Fibroblast of villous mesenchyme (primary cell): ENCODE results near the gene CD151. TPM values are rescaled to one million over a fixed set of nuclear protein-coding genes. Genes with fewer than 3 reads are reported as not detected.

ENCODE experiments used
- DNase-seq: peaks from one replicate; pipeline ENCODE4 v3.0.0-alpha.2; 2010; ENCODE audit warnings: low read depth
- H3K4me3 ChIP-seq: 2 replicates; pipeline ENCODE4 v1.5.1; 2011; ENCODE audit warnings: low read depth, mild to moderate bottlenecking, low read length
- total RNA-seq: library from RNA; depleted of rRNA; stranded (reverse); fragments of >200 nt; gene quantifications from 2 replicates; pipeline ENCODE4 v1.2.3, GENCODE V29; 2012
- TF ChIP-seq, protein P1 (sequence below): IDR thresholded peaks from 2 replicates; pipeline ENCODE4 v1.5.1; 2012; ENCODE audit warnings: low read depth, mild to moderate bottlenecking, low read length; ENCODE audit not compliant: insufficient read depth

Gene CD151
- total RNA-seq, 1 donor = 218 TPM

DNA sequence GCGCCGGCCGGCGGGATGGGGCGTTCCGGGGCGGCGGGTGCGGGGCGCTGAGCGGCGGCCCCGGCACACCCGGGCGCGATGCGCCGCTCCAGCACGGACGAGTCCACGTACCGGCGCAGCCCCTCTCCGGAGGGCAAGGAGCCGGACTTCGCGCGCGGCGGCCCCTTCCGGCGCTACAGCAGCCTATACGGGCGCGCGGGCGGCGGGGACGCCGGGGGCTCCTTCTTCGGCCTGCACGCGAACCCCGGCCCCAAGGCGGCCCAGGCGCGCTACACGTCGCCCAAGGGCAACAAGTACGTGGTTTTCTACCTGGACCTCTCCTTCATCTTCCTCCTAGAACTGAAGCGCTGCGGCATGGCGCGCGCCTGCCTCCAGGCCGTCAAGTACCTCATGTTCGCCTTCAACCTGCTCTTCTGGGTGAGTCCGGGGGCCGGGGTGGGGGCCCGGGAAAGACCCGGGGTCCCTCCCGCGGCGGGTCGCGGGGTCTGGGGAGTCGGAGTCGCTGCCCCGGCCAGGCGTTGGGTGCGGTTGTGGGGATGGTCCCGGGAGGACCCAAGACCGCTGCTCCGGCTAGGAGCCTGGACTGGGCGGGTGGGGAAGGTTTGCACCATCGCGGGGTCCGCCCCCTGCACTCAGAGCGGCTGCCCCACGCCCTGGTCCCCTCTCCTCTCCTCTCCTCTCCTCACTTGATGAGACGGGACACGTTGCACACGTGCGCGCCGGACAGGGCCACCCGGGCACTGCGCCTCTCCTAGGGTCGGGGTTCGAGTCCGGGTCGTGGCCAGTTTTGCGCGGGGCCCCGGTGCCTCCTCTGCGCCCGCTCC, 17.4 kb downstream of the CD151 start:
- DNase-seq = no peak
- TF ChIP-seq, protein P1, sequence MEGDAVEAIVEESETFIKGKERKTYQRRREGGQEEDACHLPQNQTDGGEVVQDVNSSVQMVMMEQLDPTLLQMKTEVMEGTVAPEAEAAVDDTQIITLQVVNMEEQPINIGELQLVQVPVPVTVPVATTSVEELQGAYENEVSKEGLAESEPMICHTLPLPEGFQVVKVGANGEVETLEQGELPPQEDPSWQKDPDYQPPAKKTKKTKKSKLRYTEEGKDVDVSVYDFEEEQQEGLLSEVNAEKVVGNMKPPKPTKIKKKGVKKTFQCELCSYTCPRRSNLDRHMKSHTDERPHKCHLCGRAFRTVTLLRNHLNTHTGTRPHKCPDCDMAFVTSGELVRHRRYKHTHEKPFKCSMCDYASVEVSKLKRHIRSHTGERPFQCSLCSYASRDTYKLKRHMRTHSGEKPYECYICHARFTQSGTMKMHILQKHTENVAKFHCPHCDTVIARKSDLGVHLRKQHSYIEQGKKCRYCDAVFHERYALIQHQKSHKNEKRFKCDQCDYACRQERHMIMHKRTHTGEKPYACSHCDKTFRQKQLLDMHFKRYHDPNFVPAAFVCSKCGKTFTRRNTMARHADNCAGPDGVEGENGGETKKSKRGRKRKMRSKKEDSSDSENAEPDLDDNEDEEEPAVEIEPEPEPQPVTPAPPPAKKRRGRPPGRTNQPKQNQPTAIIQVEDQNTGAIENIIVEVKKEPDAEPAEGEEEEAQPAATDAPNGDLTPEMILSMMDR = no peak
- H3K4me3 ChIP-seq = peak overlapping the region; percentile 44

DNA sequence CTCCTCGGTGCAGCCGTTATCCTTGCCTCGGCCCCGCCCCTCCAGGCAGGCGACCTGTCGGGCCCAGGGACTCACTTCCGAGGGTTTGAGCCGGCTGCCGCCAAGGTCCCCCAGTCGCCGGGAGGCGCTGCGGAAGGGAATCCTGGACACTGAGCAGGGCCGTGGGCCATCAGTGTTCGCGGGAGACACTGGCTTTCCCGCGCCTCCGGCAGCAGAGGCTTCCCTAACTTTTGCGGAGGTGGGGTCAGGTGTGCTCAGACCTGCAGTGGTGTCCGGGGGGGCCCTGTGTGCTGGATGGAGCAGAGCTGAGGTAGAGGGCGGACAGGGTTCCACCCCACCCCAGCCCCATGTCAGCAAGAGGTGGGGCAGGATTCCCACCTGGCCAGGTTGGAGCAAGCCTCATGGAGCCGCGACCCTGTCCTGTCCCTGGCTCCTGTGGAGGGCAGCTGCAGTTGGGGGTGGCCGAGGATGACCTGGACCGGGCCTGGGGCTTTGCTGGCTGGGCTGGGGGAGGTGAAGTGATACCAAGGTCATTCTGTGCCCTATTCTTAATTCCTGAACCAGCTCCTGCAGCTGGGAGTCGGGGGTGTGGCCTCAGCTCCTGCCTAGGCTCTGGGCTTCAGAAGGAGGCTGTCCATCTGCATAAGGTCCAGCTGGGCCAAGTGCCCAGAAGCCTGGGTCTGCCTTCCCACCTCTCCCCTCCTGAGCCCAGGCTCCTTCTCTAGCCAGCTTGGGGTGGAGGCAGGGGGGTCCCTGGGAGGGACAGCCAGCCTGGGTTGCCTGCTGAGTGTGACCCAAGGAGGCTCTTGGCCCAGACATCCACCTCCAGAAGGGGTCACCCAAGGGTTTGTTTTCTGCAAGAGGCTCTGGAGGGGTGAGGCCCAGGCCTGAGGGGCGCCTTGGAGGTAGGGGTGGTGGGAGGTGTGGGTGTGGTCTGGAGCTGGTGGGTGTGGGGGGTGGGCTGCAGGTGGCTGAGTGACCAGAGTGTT, 18.3 kb downstream of the CD151 start:
- TF ChIP-seq, protein P1 = peak; percentile 16
- no peak for DNase-seq
- no peak overlapping the region for H3K4me3 ChIP-seq

DNA sequence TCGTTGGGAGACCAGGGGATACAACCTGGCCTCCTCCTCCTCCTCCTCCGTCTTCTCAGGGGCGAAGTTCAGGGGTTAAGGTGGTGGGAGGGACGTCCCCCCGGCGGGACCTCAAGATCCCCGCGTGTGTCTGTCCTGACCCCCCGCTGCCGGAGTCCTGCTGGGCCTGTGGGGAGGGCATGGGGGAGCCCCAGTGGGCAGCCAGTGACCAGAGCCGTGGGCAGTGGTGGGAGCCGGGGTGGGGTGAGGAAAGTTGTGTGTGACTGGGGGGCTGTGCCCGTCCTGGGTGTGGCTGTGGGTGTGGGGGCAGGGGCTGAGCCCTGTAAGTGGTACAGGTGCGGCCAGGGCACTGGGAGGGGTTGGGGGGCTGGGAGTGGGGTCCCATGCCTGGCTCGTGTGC, 20.0 kb downstream of the CD151 start:
- TF ChIP-seq, protein P1 = no peak

DNA sequence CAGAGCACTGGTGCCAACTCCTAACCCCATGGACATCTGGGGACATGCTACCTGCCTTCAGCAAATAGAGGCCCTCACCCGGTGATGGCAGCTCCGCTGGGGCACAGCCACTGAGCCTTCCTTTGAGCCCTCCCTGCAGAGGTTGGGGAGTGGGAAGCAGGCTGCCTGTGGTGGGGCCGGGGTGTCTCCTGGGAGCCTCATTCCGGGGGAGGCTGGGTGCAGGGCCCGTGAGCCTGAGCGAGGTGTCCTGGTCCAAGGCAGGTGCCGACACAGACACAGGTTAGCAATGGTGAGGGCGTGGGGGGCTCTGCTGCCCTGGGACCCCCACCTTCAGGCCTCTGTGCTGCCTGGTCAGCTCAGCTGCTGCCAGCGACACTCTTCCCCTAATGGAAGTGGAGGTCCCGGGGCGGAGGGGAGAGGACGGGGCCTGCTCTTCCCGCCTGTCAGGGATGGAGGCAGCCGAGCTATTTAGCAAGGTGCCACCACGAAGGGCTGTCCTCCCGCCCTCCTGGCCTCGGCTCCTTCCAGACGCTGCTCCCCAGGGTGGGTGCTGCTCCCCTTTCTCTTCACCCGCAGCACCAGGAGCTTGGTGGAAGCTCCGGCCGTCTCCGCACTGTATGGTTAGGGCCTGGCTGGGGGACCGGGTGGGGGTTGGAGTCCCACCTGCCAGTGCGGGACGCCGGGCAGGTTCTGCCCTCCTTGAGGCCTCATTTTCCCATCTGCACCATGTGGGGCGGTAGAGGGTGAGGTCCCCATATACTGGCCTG, 21.1 kb downstream of the CD151 start:
- no peak for DNase-seq
- no peak overlapping the region for H3K4me3 ChIP-seq
- TF ChIP-seq, protein P1 = no peak

More for the DNA sequence above, 20.0 kb downstream of the CD151 start:
- no peak overlapping the region for H3K4me3 ChIP-seq
- DNase-seq = no peak

DNA sequence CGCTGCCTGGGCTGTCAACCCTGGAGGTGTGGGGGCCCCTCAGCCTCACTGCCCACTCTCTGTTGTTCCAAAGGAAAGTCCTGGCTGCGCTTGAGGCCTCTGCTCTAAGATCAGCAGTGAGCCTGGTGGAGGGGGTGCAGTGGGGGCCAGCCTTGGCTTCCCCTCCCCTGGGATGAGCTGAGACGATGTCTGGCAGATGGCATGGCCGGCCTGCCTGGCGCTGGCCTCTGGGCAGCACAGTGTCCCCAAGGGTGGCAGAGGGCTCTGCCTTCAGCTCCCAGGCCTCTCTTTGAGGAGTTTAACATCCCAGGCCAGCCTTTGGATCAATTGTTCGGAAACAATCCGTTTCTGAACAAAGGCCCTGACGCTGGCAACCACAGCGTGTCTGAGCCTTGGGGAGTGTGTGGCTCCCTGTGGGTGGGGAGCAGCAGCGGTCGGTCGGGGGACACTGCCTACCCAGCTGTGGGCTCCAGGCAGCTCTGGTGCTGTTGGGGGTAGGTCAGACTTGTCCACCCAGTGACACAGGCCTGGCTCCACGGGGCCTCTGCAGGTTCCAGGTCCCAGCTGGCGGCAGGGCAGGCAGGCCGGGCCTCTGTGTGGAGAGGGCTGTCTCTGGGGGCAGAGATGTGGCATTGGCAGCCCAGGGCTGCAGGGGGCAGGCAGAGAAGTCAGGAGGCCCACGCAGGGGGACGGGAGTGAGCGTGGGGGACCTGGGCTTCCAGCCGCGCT, 22.0 kb downstream of the CD151 start:
- no peak for DNase-seq
- no peak overlapping the region for H3K4me3 ChIP-seq
- TF ChIP-seq, protein P1 = no peak

DNA sequence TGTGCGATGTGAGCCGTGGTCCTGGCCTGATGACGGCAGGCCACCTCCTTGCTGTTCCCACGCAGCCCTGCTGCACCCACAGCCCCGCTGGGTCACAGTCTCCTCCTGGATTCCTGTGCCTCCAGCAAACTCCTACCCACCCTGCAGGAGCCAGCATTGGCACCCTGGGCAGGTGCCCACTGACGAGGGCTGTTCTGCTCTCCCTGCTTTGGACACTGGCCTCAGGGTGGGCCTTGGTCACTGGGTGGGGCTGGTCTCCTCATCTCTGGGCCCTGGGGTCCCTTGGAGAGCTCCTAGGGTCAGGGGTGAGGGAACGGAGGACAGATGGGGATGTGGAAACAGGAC, 22.6 kb downstream of the CD151 start:
- TF ChIP-seq, protein P1 = no peak
- DNase-seq = no peak
- no peak overlapping the region for H3K4me3 ChIP-seq
